NCI-H2107 treated with DMSO at 0.1 percent for 48 hours (cell line): Measurements from ENCODE around the gene DHRSX.
A peak's percentile ranks its signal among the peaks of the same experiment; 100 is the strongest.
"Not testable (repeated sequence)": the region's sequence is repeated elsewhere in the genome, so short reads cannot be mapped to it uniquely, and the experiment has no call there.

Source experiments
- DNase-seq: peaks from one replicate; lab custom pipeline; 2025; ENCODE audit not compliant: unreplicated experiment; lab: John Stamatoyannopoulos, UW

DHRSX gene

GRCh38 chrX:2500803-2501558, at the start of gene DHRSX, which contains the start of gene ZBED1:
DHRSX (minus strand) TSS chrX:2500976; CDS start chrX:2500925, 51 bp downstream.
ZBED1 (minus strand) TSS chrX:2500976; CDS start chrX:2490719, 10,257 bp downstream.
- no peak for DNase-seq

- peak; percentile 56 for DNase-seq
Measured at GRCh38 chrX:2549876-2550275, 49.1 kb upstream of the DHRSX start.

GRCh38 chrX:2548711-2549423, 48.1 kb upstream of the DHRSX start:
- no peak for DNase-seq

- no peak for DNase-seq
Measured at GRCh38 chrX:2547736-2548135, 47.0 kb upstream of the DHRSX start.

- no peak for DNase-seq
Measured at GRCh38 chrX:2546496-2546895, 45.7 kb upstream of the DHRSX start.

- no peak for DNase-seq
Measured at GRCh38 chrX:2545144-2545543, 44.4 kb upstream of the DHRSX start.

GRCh38 chrX:2542826-2543521, 42.2 kb upstream of the DHRSX start:
- DNase-seq, result no peak

- no peak for DNase-seq
Measured at GRCh38 chrX:2541603-2542002, 40.8 kb upstream of the DHRSX start.

GRCh38 chrX:2540426-2540947, 39.7 kb upstream of the DHRSX start:
- DNase-seq, result no peak

GRCh38 chrX:2539586-2539985, 38.8 kb upstream of the DHRSX start:
- no peak for DNase-seq

GRCh38 chrX:2538031-2538757, 37.4 kb upstream of the DHRSX start:
- DNase-seq, result no peak

- no peak for DNase-seq
Measured at GRCh38 chrX:2536974-2537373, 36.2 kb upstream of the DHRSX start.

GRCh38 chrX:2536141-2536540, 35.4 kb upstream of the DHRSX start:
- DNase-seq, result no peak

GRCh38 chrX:2534261-2535021, 33.7 kb upstream of the DHRSX start:
- not testable (repeated sequence) for DNase-seq

- no peak for DNase-seq
Measured at GRCh38 chrX:2533424-2533823, 32.6 kb upstream of the DHRSX start.

- DNase-seq, result no peak
Measured at GRCh38 chrX:2526390-2526789, 25.6 kb upstream of the DHRSX start.

GRCh38 chrX:2523911-2524310, 23.1 kb upstream of the DHRSX start:
- no peak for DNase-seq

GRCh38 chrX:2521927-2522386, 21.2 kb upstream of the DHRSX start:
- no peak for DNase-seq

- DNase-seq, result no peak
Measured at GRCh38 chrX:2521092-2521926, 20.5 kb upstream of the DHRSX start.
